Esophagus (tissue), 2 donors: Measurements from ENCODE around the gene KIAA0319L. TPM values are rescaled to one million over a fixed set of nuclear protein-coding genes. Genes with fewer than 3 reads are reported as not detected.

ENCODE experiments used
- H3K27ac ChIP-seq, 2 donors: one replicate each; pipeline ENCODE4 v1.5.1; 2013; ENCODE audit warnings: low read depth in 2 of 2, mild to moderate bottlenecking in 2 of 2, inconsistent platforms in 1 of 2, low read length in 1 of 2, moderate library complexity in 1 of 2
- H3K27me3 ChIP-seq, 2 donors: one replicate each; pipeline ENCODE4 v1.6.1; 2013; ENCODE audit warnings: low read length in 2 of 2, control low read depth in 1 of 2, mild to moderate bottlenecking in 1 of 2; ENCODE audit not compliant: insufficient read depth in 2 of 2, control insufficient read depth in 1 of 2
- H3K36me3 ChIP-seq, 2 donors: one replicate each; pipeline ENCODE4 v1.6.1; 2013; ENCODE audit warnings: low read length in 1 of 2; ENCODE audit not compliant: control insufficient read depth in 2 of 2, insufficient read depth in 2 of 2
- H3K4me1 ChIP-seq, 2 donors: one replicate each; pipeline ENCODE4 v1.6.1; 2013; ENCODE audit warnings: low read length in 1 of 2; ENCODE audit not compliant: control insufficient read depth in 2 of 2, insufficient read depth in 2 of 2
- H3K4me3 ChIP-seq, 2 donors: one replicate each; pipeline ENCODE4 v1.5.1; 2013; ENCODE audit warnings: low read length in 2 of 2, mild to moderate bottlenecking in 2 of 2, low read depth in 1 of 2, moderate library complexity in 1 of 2
- H3K9me3 ChIP-seq, 2 donors: one replicate each; pipeline ENCODE4 v1.6.1; 2013; ENCODE audit warnings: mild to moderate bottlenecking in 2 of 2, low read depth in 1 of 2, low read length in 1 of 2, moderate library complexity in 1 of 2; ENCODE audit not compliant: control insufficient read depth in 2 of 2, insufficient read depth in 1 of 2
- WGBS, 2 donors: extraction: QIAGEN DNeasy Blood & Tissue Kit; methylation state at CpG; one replicate each; pipeline ENCODE4 v1.1.7; 2013; 5-methylcytosine and 5-hydroxymethylcytosine counted together
- polyA plus RNA-seq, 2 donors: library from polyadenylated mRNA; stranded (reverse); fragments of 200-250 nt; gene quantifications; one replicate each; pipeline ENCODE4 v1.2.3, GENCODE V29; 2013
- donor health status: healthy with polysubstance abuse.
- donor health status: Bipolar disorder and iron deficiency.

KIAA0319L gene
- polyA plus RNA-seq, 2 donors: 12.8 to 16.7 TPM

GRCh38 chr1:35594005-35594760, 37.0 kb upstream of the KIAA0319L start:
- Histone ChIP-seq H3K9me3 (no peaks in the 10 kb centered on the region), H3K27me3 (no peaks in the 10 kb centered on the region), H3K27ac (no peak overlapping the region), H3K4me3 (no peak overlapping the region), H3K4me1 (peaks cover 0 to 2% of the 10 kb centered on the region in 2 donors), H3K36me3 (peaks cover 0 to 14% of the 10 kb centered on the region in 2 donors)
- WGBS, 2 donors: 93 to 94% methylated on average over 9 of the region's 9 CpGs

- no peak overlapping the region for H3K4me3 ChIP-seq
- 65 to 76% methylated on average over 7 to 8 of the region's 8 CpGs for WGBS, 2 donors
- H3K4me1 ChIP-seq: peaks cover 0 to 2% of the 10 kb centered on the region in 2 donors
- peaks cover 0 to 11% of the 10 kb centered on the region in 2 donors for H3K36me3 ChIP-seq
- no peak overlapping the region for H3K27ac ChIP-seq
- H3K9me3 ChIP-seq: no peaks in the 10 kb centered on the region
- no peaks in the 10 kb centered on the region for H3K27me3 ChIP-seq
Measured at GRCh38 chr1:35592991-35593769, 36.0 kb upstream of the KIAA0319L start.

DNA sequence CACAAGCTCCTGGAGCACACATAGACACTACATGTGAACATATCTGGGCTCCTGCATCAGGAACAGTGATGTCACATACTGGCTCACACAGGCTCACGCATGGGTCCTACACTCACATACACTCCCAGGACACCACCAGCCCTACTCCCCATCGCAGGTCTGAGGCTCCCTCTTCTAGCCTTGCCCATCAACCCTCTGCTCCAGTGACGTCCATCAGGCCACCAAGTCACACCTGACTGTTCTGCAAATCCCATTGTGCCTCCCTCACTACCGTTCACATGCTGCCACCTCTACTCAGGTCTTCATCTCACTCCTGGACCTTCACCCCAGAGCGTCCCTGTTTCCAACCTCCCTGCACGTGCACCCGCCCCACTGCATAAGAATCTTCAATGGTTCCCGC, 34.0 kb upstream of the KIAA0319L start:
- no peaks in the 10 kb centered on the region for H3K9me3 ChIP-seq
- 94% methylated on average over 8 of the region's 8 CpGs for WGBS, 2 donors
- H3K36me3 ChIP-seq: peaks cover 0 to 11% of the 10 kb centered on the region in 2 donors
- no peak overlapping the region for H3K4me3 ChIP-seq
- no peak overlapping the region for H3K27ac ChIP-seq
- H3K27me3 ChIP-seq: no peaks in the 10 kb centered on the region
- peaks cover 0 to 2% of the 10 kb centered on the region in 2 donors for H3K4me1 ChIP-seq

- H3K36me3 ChIP-seq: peaks cover 0 to 9% of the 10 kb centered on the region in 2 donors
- WGBS, 2 donors: 90 to 91% methylated on average over 25 of the region's 25 CpGs
- H3K9me3 ChIP-seq: no peaks in the 10 kb centered on the region
- no peak overlapping the region for H3K4me3 ChIP-seq
- no peaks in the 10 kb centered on the region for H3K27me3 ChIP-seq
- H3K27ac ChIP-seq: no peak overlapping the region
- peaks cover 0 to 2% of the 10 kb centered on the region in 2 donors for H3K4me1 ChIP-seq
Measured at GRCh38 chr1:35590476-35591040, 33.4 kb upstream of the KIAA0319L start.

GRCh38 chr1:35589516-35590427, 32.6 kb upstream of the KIAA0319L start:
- no peaks in the 10 kb centered on the region for H3K27me3 ChIP-seq
- peaks cover 0 to 2% of the 10 kb centered on the region in 2 donors for H3K4me1 ChIP-seq
- H3K36me3 ChIP-seq: peaks cover 0 to 9% of the 10 kb centered on the region in 2 donors
- H3K9me3 ChIP-seq: no peaks in the 10 kb centered on the region
- H3K4me3 ChIP-seq: no peak overlapping the region
- WGBS, 2 donors: 96% methylated on average over 15 of the region's 15 CpGs
- H3K27ac ChIP-seq: no peak overlapping the region

GRCh38 chr1:35588197-35588910, 31.2 kb upstream of the KIAA0319L start:
- Histone ChIP-seq H3K9me3 (no peaks in the 10 kb centered on the region), H3K4me3 (no peak overlapping the region), H3K27ac (no peak overlapping the region), H3K27me3 (no peaks in the 10 kb centered on the region), H3K36me3 (peaks cover 0 to 9% of the 10 kb centered on the region in 2 donors), H3K4me1 (peaks cover 0 to 2% of the 10 kb centered on the region in 2 donors)
- 75 to 84% methylated on average over 21 of the region's 21 CpGs for WGBS, 2 donors

DNA sequence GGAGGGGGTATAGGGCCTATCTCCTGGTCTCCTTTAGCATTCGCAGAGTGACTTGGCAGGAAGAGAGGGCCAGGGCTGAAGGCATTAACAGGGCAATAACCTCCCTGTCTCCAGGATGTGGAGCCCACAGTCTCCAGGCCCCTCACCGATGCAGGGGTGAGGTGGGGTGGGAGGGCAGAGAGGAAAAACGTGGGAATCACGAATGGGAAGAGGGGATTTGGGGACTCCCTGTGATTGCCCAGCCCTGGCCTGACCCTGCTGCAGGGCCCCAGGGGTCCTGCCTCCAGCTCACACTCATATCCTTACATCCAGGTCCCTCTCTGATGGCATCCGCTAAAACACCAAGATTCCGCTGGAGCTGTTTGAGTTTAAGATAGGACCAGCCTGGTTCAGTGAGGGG, 30.5 kb upstream of the KIAA0319L start:
- no peaks in the 10 kb centered on the region for H3K9me3 ChIP-seq
- 84 to 94% methylated on average over 6 of the region's 6 CpGs for WGBS, 2 donors
- no peaks in the 10 kb centered on the region for H3K4me1 ChIP-seq
- no peak overlapping the region for H3K4me3 ChIP-seq
- H3K36me3 ChIP-seq: peaks cover 0 to 9% of the 10 kb centered on the region in 2 donors
- H3K27ac ChIP-seq: no peak overlapping the region
- H3K27me3 ChIP-seq: no peaks in the 10 kb centered on the region

DNA sequence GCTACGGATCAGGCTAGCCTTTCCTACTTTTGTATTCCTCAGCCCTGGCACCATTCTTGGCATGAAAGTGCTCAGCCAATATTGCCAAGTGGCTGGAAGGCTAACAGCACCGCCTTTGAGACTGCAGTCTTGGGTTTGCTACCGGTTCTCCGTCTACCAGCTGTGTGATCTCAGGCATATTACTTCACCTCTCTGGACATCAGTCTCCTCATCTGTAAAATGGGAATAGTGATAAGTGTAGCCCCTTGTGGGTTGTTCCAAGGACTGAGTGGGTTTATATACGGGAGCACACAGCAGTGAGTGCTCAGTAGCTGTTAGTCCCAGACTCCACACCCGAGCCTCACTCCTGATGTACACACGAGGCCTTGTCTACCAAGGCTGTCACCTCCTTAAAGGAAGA, 29.6 kb upstream of the KIAA0319L start:
- H3K9me3 ChIP-seq: no peaks in the 10 kb centered on the region
- no peaks in the 10 kb centered on the region for H3K4me1 ChIP-seq
- 89 to 90% methylated on average over 7 of the region's 7 CpGs for WGBS, 2 donors
- H3K27me3 ChIP-seq: no peaks in the 10 kb centered on the region
- no peak overlapping the region for H3K4me3 ChIP-seq
- peaks cover 0 to 9% of the 10 kb centered on the region in 2 donors for H3K36me3 ChIP-seq
- H3K27ac ChIP-seq: no peak overlapping the region
